ENCODE measurements around the gene MAP9. TPM values are rescaled to one million over a fixed set of nuclear protein-coding genes. Genes with fewer than 3 reads are reported as not detected.

MAP9 gene
- total RNA-seq, 1 donor from 2014 or later: 4.2 TPM

- H3K36me3 ChIP-seq (ENCODE audit: control insufficient read depth, insufficient read depth, low read length): no peaks in the 10 kb centered on the region
- H3K27me3 ChIP-seq (ENCODE audit: control insufficient read depth, insufficient read depth, low read length): no peaks in the 10 kb centered on the region
- TF ChIP-seq, protein P1, sequence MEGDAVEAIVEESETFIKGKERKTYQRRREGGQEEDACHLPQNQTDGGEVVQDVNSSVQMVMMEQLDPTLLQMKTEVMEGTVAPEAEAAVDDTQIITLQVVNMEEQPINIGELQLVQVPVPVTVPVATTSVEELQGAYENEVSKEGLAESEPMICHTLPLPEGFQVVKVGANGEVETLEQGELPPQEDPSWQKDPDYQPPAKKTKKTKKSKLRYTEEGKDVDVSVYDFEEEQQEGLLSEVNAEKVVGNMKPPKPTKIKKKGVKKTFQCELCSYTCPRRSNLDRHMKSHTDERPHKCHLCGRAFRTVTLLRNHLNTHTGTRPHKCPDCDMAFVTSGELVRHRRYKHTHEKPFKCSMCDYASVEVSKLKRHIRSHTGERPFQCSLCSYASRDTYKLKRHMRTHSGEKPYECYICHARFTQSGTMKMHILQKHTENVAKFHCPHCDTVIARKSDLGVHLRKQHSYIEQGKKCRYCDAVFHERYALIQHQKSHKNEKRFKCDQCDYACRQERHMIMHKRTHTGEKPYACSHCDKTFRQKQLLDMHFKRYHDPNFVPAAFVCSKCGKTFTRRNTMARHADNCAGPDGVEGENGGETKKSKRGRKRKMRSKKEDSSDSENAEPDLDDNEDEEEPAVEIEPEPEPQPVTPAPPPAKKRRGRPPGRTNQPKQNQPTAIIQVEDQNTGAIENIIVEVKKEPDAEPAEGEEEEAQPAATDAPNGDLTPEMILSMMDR (IDR thresholded peaks at IDR 0.05; ENCODE audit: insufficient read depth, low read length, severe bottlenecking): no peak
- H3K4me3 ChIP-seq (ENCODE audit: low read depth, low read length): no peak overlapping the region
- DNase-seq (ENCODE audit: low read depth) (peak; percentile 30), FAIRE-seq (peak; percentile 90)
Measured at GRCh38 chr4:155304375-155304774, 72.4 kb downstream of the MAP9 start.

- FAIRE-seq (no peak), DNase-seq (ENCODE audit: low read depth) (no peak)
- H3K4me3 ChIP-seq (ENCODE audit: low read depth, low read length): no peak overlapping the region
- H3K27me3 ChIP-seq (ENCODE audit: control insufficient read depth, insufficient read depth, low read length): no peaks in the 10 kb centered on the region
- H3K36me3 ChIP-seq (ENCODE audit: control insufficient read depth, insufficient read depth, low read length): no peaks in the 10 kb centered on the region
- TF ChIP-seq, protein P1 (IDR thresholded peaks at IDR 0.05; ENCODE audit: insufficient read depth, low read length, severe bottlenecking): no peak
Measured at GRCh38 chr4:155299103-155299502, 77.7 kb downstream of the MAP9 start.

Other genes starting within 250 kb of the MAP9 start
- gene NPY2R, start 168.3 kb downstream of the MAP9 start, total RNA-seq: not detected in 2 replicates